SHP77 treated with DMSO at 0.1 percent for 48 hours (cell line): ENCODE data around the gene ARHGAP31.
A peak's percentile ranks its signal among the peaks of the same experiment; 100 is the strongest.
"Not testable (repeated sequence)": the region's sequence is repeated elsewhere in the genome, so short reads cannot be mapped to it uniquely, and the experiment has no call there.

Source experiments
- DNase-seq: peaks from one replicate; lab custom pipeline; 2025; lab: John Stamatoyannopoulos, UW

The ARHGAP31 gene

GRCh38 chr3:119319311-119319710 lies 25.1 kb downstream of the ARHGAP31 start:
- DNase-seq: no peak

- not testable (repeated sequence) for DNase-seq
Measured at GRCh38 chr3:119320785-119321184, 26.6 kb downstream of the ARHGAP31 start.

- no peak for DNase-seq
Measured at GRCh38 chr3:119322021-119322834, 28.0 kb downstream of the ARHGAP31 start.

- peak; percentile 10 for DNase-seq
Measured at GRCh38 chr3:119322835-119323722, 28.9 kb downstream of the ARHGAP31 start.

- DNase-seq: no peak
Measured at GRCh38 chr3:119323723-119324085, 29.5 kb downstream of the ARHGAP31 start.

- DNase-seq: no peak
Measured at GRCh38 chr3:119324899-119325298, 30.7 kb downstream of the ARHGAP31 start.

- DNase-seq: no peak
Measured at GRCh38 chr3:119326976-119327375, 32.8 kb downstream of the ARHGAP31 start.

GRCh38 chr3:119329551-119329950 lies 35.4 kb downstream of the ARHGAP31 start:
- DNase-seq: no peak

GRCh38 chr3:119330181-119330580 lies 36.0 kb downstream of the ARHGAP31 start:
- DNase-seq: no peak

GRCh38 chr3:119330858-119331257 lies 36.7 kb downstream of the ARHGAP31 start:
- no peak for DNase-seq

GRCh38 chr3:119331661-119332060 lies 37.5 kb downstream of the ARHGAP31 start:
- no peak for DNase-seq

GRCh38 chr3:119333773-119334509 lies 39.8 kb downstream of the ARHGAP31 start:
- no peak for DNase-seq

- DNase-seq: no peak
Measured at GRCh38 chr3:119336823-119337222, 42.6 kb downstream of the ARHGAP31 start.

- DNase-seq: not testable (repeated sequence)
Measured at GRCh38 chr3:119337407-119337806, 43.2 kb downstream of the ARHGAP31 start.

GRCh38 chr3:119338754-119339153 lies 44.6 kb downstream of the ARHGAP31 start:
- no peak for DNase-seq

GRCh38 chr3:119340014-119340413 lies 45.8 kb downstream of the ARHGAP31 start:
- DNase-seq: no peak

- DNase-seq: no peak
Measured at GRCh38 chr3:119340446-119340845, 46.3 kb downstream of the ARHGAP31 start.

- DNase-seq: no peak
Measured at GRCh38 chr3:119342176-119342575, 48.0 kb downstream of the ARHGAP31 start.

GRCh38 chr3:119343719-119344118 lies 49.5 kb downstream of the ARHGAP31 start:
- DNase-seq: no peak

- DNase-seq: no peak
Measured at GRCh38 chr3:119346076-119346496, 51.9 kb downstream of the ARHGAP31 start.

GRCh38 chr3:119347036-119347435 lies 52.9 kb downstream of the ARHGAP31 start:
- DNase-seq: no peak

- DNase-seq: no peak
Measured at GRCh38 chr3:119349354-119350041, 55.3 kb downstream of the ARHGAP31 start.
